Measurements from ENCODE around the gene SOX14.

SOX14 gene

GRCh38 chr3:137789236-137789635, 25.1 kb downstream of the SOX14 start:
- peaks cover 1% of the 10 kb centered on the region for H3K27me3 Mint-ChIP-seq
- no peaks in the 10 kb centered on the region for H3K9me3 Mint-ChIP-seq
- no peak overlapping the region for H3K4me3 Mint-ChIP-seq
- H3K36me3 Mint-ChIP-seq, result no peaks in the 10 kb centered on the region
- no peaks in the 10 kb centered on the region for H3K4me1 Mint-ChIP-seq
- no peak overlapping the region for H3K27ac Mint-ChIP-seq

- Mint-ChIP-seq H3K9me3 (no peaks in the 10 kb centered on the region), H3K27me3 (peaks cover 7% of the 10 kb centered on the region), H3K4me1 (no peaks in the 10 kb centered on the region), H3K36me3 (no peaks in the 10 kb centered on the region), H3K4me3 (no peak overlapping the region), H3K27ac (no peak overlapping the region)
Observed at GRCh38 chr3:137792626-137793271, 28.6 kb downstream of the SOX14 start.

GRCh38 chr3:137796993-137797392, 32.9 kb downstream of the SOX14 start:
- no peaks in the 10 kb centered on the region for H3K36me3 Mint-ChIP-seq
- H3K4me1 Mint-ChIP-seq, result no peaks in the 10 kb centered on the region
- H3K4me3 Mint-ChIP-seq, result no peak overlapping the region
- H3K27me3 Mint-ChIP-seq, result peaks cover 14% of the 10 kb centered on the region
- no peak overlapping the region for H3K27ac Mint-ChIP-seq
- peaks cover 5% of the 10 kb centered on the region for H3K9me3 Mint-ChIP-seq

DNA sequence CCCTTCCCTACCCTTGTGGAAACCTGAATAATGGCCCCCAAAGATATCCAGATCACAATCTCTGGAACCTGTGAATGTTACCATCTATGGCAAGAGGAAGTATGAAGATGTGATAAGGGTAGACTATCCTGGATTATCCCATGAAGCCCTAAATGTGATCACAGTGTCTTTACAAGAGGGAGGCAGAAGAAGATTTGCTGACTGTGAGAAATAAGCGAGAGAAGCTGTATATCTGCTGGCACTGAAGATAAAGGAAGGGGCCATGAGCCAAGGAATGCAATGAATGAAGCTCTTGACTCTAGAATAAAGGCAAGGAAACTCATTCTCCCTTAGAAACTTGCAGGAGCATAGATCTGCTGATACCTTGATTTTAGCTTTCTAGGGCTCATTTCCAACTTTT, 39.1 kb downstream of the SOX14 start:
- no peak overlapping the region for H3K4me3 Mint-ChIP-seq
- H3K4me1 Mint-ChIP-seq, result no peaks in the 10 kb centered on the region
- H3K36me3 Mint-ChIP-seq, result no peaks in the 10 kb centered on the region
- no peak overlapping the region for H3K27ac Mint-ChIP-seq
- peaks cover 7% of the 10 kb centered on the region for H3K27me3 Mint-ChIP-seq
- peaks cover 9% of the 10 kb centered on the region for H3K9me3 Mint-ChIP-seq

GRCh38 chr3:137807998-137808397, 43.9 kb downstream of the SOX14 start:
- Mint-ChIP-seq H3K9me3 (peaks cover 20% of the 10 kb centered on the region), H3K4me1 (no peaks in the 10 kb centered on the region), H3K4me3 (no peak overlapping the region), H3K36me3 (no peaks in the 10 kb centered on the region), H3K27me3 (peaks cover 3% of the 10 kb centered on the region), H3K27ac (no peak overlapping the region)

- no peak overlapping the region for H3K27ac Mint-ChIP-seq
- no peak overlapping the region for H3K4me3 Mint-ChIP-seq
- no peaks in the 10 kb centered on the region for H3K36me3 Mint-ChIP-seq
- no peaks in the 10 kb centered on the region for H3K4me1 Mint-ChIP-seq
- peaks cover 8% of the 10 kb centered on the region for H3K27me3 Mint-ChIP-seq
- H3K9me3 Mint-ChIP-seq, result peaks cover 20% of the 10 kb centered on the region
Observed at GRCh38 chr3:137809509-137809908, 45.4 kb downstream of the SOX14 start.

GRCh38 chr3:137812023-137812422, 47.9 kb downstream of the SOX14 start:
- Mint-ChIP-seq H3K9me3 (peaks cover 16% of the 10 kb centered on the region), H3K4me1 (no peaks in the 10 kb centered on the region), H3K36me3 (no peaks in the 10 kb centered on the region), H3K27ac (no peak overlapping the region), H3K4me3 (no peak overlapping the region), H3K27me3 (peaks cover 13% of the 10 kb centered on the region)

DNA sequence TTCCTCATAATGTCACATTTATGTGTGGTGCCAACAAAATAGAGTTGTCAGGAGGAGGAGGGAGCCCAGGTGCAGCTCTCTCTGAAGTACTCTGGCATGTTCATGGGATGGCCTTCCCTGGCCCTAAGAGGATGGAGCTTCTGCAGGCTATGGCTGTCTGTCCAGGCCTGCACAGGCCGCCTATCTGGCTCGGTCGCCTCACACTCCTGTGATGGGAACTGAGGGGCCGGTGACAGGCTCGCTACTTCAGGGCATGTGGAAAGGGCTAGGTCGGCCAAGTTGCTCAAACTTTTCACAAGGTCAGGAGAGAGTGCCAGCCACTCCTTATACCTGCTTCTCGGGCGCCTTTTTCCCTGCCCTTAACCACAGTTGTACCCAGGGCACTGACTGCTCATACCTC, 51.1 kb downstream of the SOX14 start:
- Mint-ChIP-seq H3K27ac (no peak overlapping the region), H3K9me3 (peaks cover 2% of the 10 kb centered on the region), H3K27me3 (peaks cover 12% of the 10 kb centered on the region), H3K4me3 (no peak overlapping the region), H3K4me1 (no peaks in the 10 kb centered on the region), H3K36me3 (no peaks in the 10 kb centered on the region)

All from activated naive CD4-positive, alpha-beta T cell treated with anti-CD3 and anti-CD28 coated beads, Interleukin-2, amount 50 U/mL, for 24 hours (primary cell).